Measurements from ENCODE around the gene ANKRD17.

Gene ANKRD17

GRCh38 chr4:73187325-73187724, 71.3 kb downstream of the ANKRD17 start:
- no peak overlapping the region for H3K4me3 ChIP-seq (replicated peaks; ENCODE audit: low read depth, low read length)
- peak; percentile 0 for TF ChIP-seq CTCF (IDR thresholded peaks at IDR 0.05; ENCODE audit: low read length, missing control alignments)
- DNase-seq (ENCODE audit: low read depth) = peak; percentile 55

GRCh38 chr4:73185903-73186302, 72.7 kb downstream of the ANKRD17 start:
- DNase-seq (ENCODE audit: low read depth) = no peak
- no peak overlapping the region for H3K4me3 ChIP-seq (replicated peaks; ENCODE audit: low read depth, low read length)
- TF ChIP-seq CTCF (IDR thresholded peaks at IDR 0.05; ENCODE audit: low read length, missing control alignments) = no peak

DNA sequence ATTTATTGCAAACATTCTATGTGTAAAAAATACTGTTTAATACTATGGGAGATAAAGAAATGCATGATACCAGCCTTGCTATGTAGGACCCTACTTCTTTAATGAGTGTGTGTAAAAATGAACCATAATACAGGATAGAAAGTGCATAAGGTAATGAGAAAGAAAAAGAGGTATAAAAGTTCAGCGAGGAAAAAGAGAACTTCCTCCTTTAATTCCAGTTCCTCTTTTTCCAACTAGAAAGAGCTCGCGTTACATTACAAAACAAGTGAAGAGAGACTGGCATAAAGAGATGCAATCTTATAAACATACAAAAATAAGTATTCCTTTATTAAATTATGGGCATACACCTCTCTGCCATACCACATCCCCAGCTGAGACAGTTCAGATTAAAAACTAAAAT, 77.4 kb downstream of the ANKRD17 start:
- TF ChIP-seq CTCF (IDR thresholded peaks at IDR 0.05; ENCODE audit: low read length, missing control alignments) = no peak
- H3K4me3 ChIP-seq (replicated peaks; ENCODE audit: low read depth, low read length) = no peak overlapping the region
- no peak for DNase-seq (ENCODE audit: low read depth)

GRCh38 chr4:73178389-73178788, 80.2 kb downstream of the ANKRD17 start:
- no peak for DNase-seq (ENCODE audit: low read depth)
- no peak for TF ChIP-seq CTCF (IDR thresholded peaks at IDR 0.05; ENCODE audit: low read length, missing control alignments)
- no peak overlapping the region for H3K4me3 ChIP-seq (replicated peaks; ENCODE audit: low read depth, low read length)

DNA sequence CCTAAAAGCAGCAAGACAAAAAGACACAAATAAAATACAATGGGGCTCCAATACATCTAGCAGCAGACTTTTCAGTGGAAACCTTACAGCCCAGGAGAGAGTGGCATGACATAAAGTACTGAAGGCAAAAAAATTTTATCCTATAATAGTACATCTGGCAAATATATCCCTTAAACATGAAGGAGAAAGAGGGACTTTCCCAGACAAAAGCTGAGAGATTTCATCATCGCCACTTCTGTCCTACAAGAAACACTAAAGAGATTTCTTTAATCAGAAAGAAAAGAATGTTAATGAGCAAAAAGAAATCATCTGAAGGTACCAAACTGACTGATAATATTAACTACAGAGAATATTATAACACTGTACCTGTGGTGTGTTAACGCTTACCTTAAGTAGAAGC, 86.4 kb downstream of the ANKRD17 start:
- peak; percentile 65 for DNase-seq (ENCODE audit: low read depth)
- no peak for TF ChIP-seq CTCF (IDR thresholded peaks at IDR 0.05; ENCODE audit: low read length, missing control alignments)
- H3K4me3 ChIP-seq (replicated peaks; ENCODE audit: low read depth, low read length) = no peak overlapping the region

GRCh38 chr4:73170518-73171198, 87.9 kb downstream of the ANKRD17 start:
- no peak overlapping the region for H3K4me3 ChIP-seq (replicated peaks; ENCODE audit: low read depth, low read length)
- no peak for TF ChIP-seq CTCF (IDR thresholded peaks at IDR 0.05; ENCODE audit: low read length, missing control alignments)
- no peak for DNase-seq (ENCODE audit: low read depth)

GRCh38 chr4:73166212-73166611, 92.4 kb downstream of the ANKRD17 start:
- no peak for DNase-seq (ENCODE audit: low read depth)
- H3K4me3 ChIP-seq (replicated peaks; ENCODE audit: low read depth, low read length) = no peak overlapping the region
- TF ChIP-seq CTCF (IDR thresholded peaks at IDR 0.05; ENCODE audit: low read length, missing control alignments) = no peak

All from fibroblast of pulmonary artery (primary cell).